Naive B cell (primary cell): ENCODE measurements around the gene KCNJ16. TPM values are rescaled to one million over a fixed set of nuclear protein-coding genes. Genes with fewer than 3 reads are reported as not detected.
A peak's percentile ranks its signal among the peaks of the same experiment; 100 is the strongest.
"Not testable (repeated sequence)": the region's sequence is repeated elsewhere in the genome, so short reads cannot be mapped to it uniquely, and the experiment has no call there.

ENCODE experiments used
- ATAC-seq, 2 donors: fragments of 150-1000 bp; cut with Tn5 transposase; 2 replicates each; pipeline ENCODE4 v1.10.0; 2021; ENCODE audit warnings: low read depth in 2 of 2, mild to moderate bottlenecking in 2 of 2, moderate library complexity in 2 of 2
- DNase-seq: peaks from one replicate; pipeline ENCODE4 v3.0.0; 2022
- H3K27ac Mint-ChIP-seq, 6 donors: one replicate each; pipeline ENCODE4 v1.8.0; 2020 to 2022; ENCODE audit warnings: mild to moderate bottlenecking in 6 of 6, mixed read lengths in 6 of 6, moderate library complexity in 5 of 6, inconsistent platforms in 2 of 6
- H3K27me3 Mint-ChIP-seq, 3 donors: one replicate each; pipeline ENCODE4 v1.8.0; 2021 to 2022; ENCODE audit warnings: mixed read lengths in 3 of 3, mild to moderate bottlenecking in 1 of 3
- H3K36me3 Mint-ChIP-seq, 2 donors: one replicate each; pipeline ENCODE4 v1.8.0; 2020 to 2022; ENCODE audit warnings: mixed read lengths in 2 of 2, inconsistent platforms in 1 of 2, mild to moderate bottlenecking in 1 of 2
- H3K4me1 Mint-ChIP-seq, 3 donors: one replicate each; pipeline ENCODE4 v1.8.0; 2020 to 2022; ENCODE audit warnings: mixed read lengths in 3 of 3, inconsistent platforms in 1 of 3, mild to moderate bottlenecking in 1 of 3, moderate library complexity in 1 of 3
- H3K4me3 Mint-ChIP-seq, 8 donors: one replicate each; pipeline ENCODE4 v1.8.0; 2020 to 2022; ENCODE audit warnings: mild to moderate bottlenecking in 8 of 8, mixed read lengths in 8 of 8, moderate library complexity in 8 of 8, inconsistent platforms in 2 of 8
- H3K9me3 Mint-ChIP-seq, 7 donors: one replicate each; pipeline ENCODE4 v1.8.0; 2020 to 2022; ENCODE audit warnings: mixed read lengths in 7 of 7, mild to moderate bottlenecking in 5 of 7, inconsistent platforms in 2 of 7, moderate library complexity in 1 of 7
- polyA plus RNA-seq, 6 donors: library from polyadenylated mRNA; unstranded; fragments of 300-500 nt; fragmentation: Illumina TruSeq; gene quantifications; one replicate each; pipeline ENCODE4 v1.2.3, GENCODE V29; 2021; ENCODE audit warnings: low read depth in 6 of 6

Gene KCNJ16
- polyA plus RNA-seq, result not detected

GRCh38 chr17:70074956-70075355, at the start of gene KCNJ16:
Gene KCNJ16 (plus strand): TSS chr17:70075225. CDS start chr17:70132088, 56,863 bp downstream.
- Mint-ChIP-seq H3K4me1 (peaks cover 0 to 2% (median 0%) of the 10 kb centered on the region in 3 donors), H3K27me3 (no peaks in the 10 kb centered on the region), H3K9me3 (no peaks in the 10 kb centered on the region), H3K36me3 (no peaks in the 10 kb centered on the region), H3K27ac (no peak within 1 kb of the TSS), H3K4me3 (no peak within 1 kb of the TSS)
- DNase-seq, result no peak
- no peak for ATAC-seq

- Mint-ChIP-seq H3K4me3 (no peak overlapping the region), H3K27ac (peak overlapping the region in 1 of 6 donors; percentile 14), H3K27me3 (no peaks in the 10 kb centered on the region), H3K4me1 (no peaks in the 10 kb centered on the region), H3K36me3 (no peaks in the 10 kb centered on the region), H3K9me3 (peaks cover 0 to 5% (median 0%) of the 10 kb centered on the region in 7 donors)
- no peak for ATAC-seq
- DNase-seq, result no peak
Observed at GRCh38 chr17:70028397-70028796, 46.6 kb upstream of the KCNJ16 start.

GRCh38 chr17:70028978-70029767, 45.9 kb upstream of the KCNJ16 start:
- no peak overlapping the region for H3K27ac Mint-ChIP-seq

GRCh38 chr17:70030371-70030770, 44.7 kb upstream of the KCNJ16 start:
- H3K4me1 Mint-ChIP-seq, result no peaks in the 10 kb centered on the region
- H3K27ac Mint-ChIP-seq, result no peak overlapping the region
- no peaks in the 10 kb centered on the region for H3K27me3 Mint-ChIP-seq
- H3K4me3 Mint-ChIP-seq, result no peak overlapping the region
- ATAC-seq, result no peak
- DNase-seq, result no peak
- peaks cover 0 to 5% (median 0%) of the 10 kb centered on the region in 7 donors for H3K9me3 Mint-ChIP-seq
- no peaks in the 10 kb centered on the region for H3K36me3 Mint-ChIP-seq

More at GRCh38 chr17:70028978-70029767, 45.9 kb upstream of the KCNJ16 start:
- no peaks in the 10 kb centered on the region for H3K36me3 Mint-ChIP-seq
- H3K9me3 Mint-ChIP-seq, result peaks cover 0 to 5% (median 0%) of the 10 kb centered on the region in 7 donors
- H3K27me3 Mint-ChIP-seq, result no peaks in the 10 kb centered on the region
- DNase-seq (no peak), ATAC-seq (no peak)
- H3K4me3 Mint-ChIP-seq, result no peak overlapping the region
- no peaks in the 10 kb centered on the region for H3K4me1 Mint-ChIP-seq

GRCh38 chr17:70031341-70031740, 43.7 kb upstream of the KCNJ16 start:
- no peak overlapping the region for H3K4me3 Mint-ChIP-seq
- no peak for ATAC-seq
- peaks cover 0 to 5% (median 0%) of the 10 kb centered on the region in 7 donors for H3K9me3 Mint-ChIP-seq
- H3K27me3 Mint-ChIP-seq, result no peaks in the 10 kb centered on the region
- no peaks in the 10 kb centered on the region for H3K36me3 Mint-ChIP-seq
- no peak for DNase-seq
- H3K4me1 Mint-ChIP-seq, result no peaks in the 10 kb centered on the region
- no peak overlapping the region for H3K27ac Mint-ChIP-seq

- no peak overlapping the region for H3K4me3 Mint-ChIP-seq
Observed at GRCh38 chr17:70033165-70033564, 41.9 kb upstream of the KCNJ16 start.

GRCh38 chr17:70034158-70034557, 40.9 kb upstream of the KCNJ16 start:
- ATAC-seq (no peak), DNase-seq (no peak)
- Mint-ChIP-seq H3K4me3 (no peak overlapping the region), H3K9me3 (no peaks in the 10 kb centered on the region), H3K4me1 (no peaks in the 10 kb centered on the region), H3K27ac (peak overlapping the region in 1 of 6 donors; percentile 3), H3K36me3 (no peaks in the 10 kb centered on the region), H3K27me3 (no peaks in the 10 kb centered on the region)

More at GRCh38 chr17:70033165-70033564, 41.9 kb upstream of the KCNJ16 start:
- DNase-seq (no peak), ATAC-seq (no peak)
- Mint-ChIP-seq H3K9me3 (no peaks in the 10 kb centered on the region), H3K36me3 (no peaks in the 10 kb centered on the region), H3K4me1 (no peaks in the 10 kb centered on the region), H3K27ac (no peak overlapping the region), H3K27me3 (no peaks in the 10 kb centered on the region)

- H3K27me3 Mint-ChIP-seq, result no peaks in the 10 kb centered on the region
- DNase-seq (no peak), ATAC-seq (no peak)
- no peaks in the 10 kb centered on the region for H3K4me1 Mint-ChIP-seq
- no peaks in the 10 kb centered on the region for H3K9me3 Mint-ChIP-seq
- no peak overlapping the region for H3K4me3 Mint-ChIP-seq
- H3K27ac Mint-ChIP-seq, result no peak overlapping the region
- no peaks in the 10 kb centered on the region for H3K36me3 Mint-ChIP-seq
Observed at GRCh38 chr17:70037498-70037897, 37.5 kb upstream of the KCNJ16 start.

- no peak overlapping the region for H3K27ac Mint-ChIP-seq
- H3K4me1 Mint-ChIP-seq, result no peaks in the 10 kb centered on the region
- no peak for DNase-seq
- H3K4me3 Mint-ChIP-seq, result no peak overlapping the region
- H3K9me3 Mint-ChIP-seq, result no peaks in the 10 kb centered on the region
- H3K27me3 Mint-ChIP-seq, result no peaks in the 10 kb centered on the region
- no peaks in the 10 kb centered on the region for H3K36me3 Mint-ChIP-seq
- ATAC-seq, result no peak
Observed at GRCh38 chr17:70040336-70040735, 34.7 kb upstream of the KCNJ16 start.

GRCh38 chr17:70041061-70041460, 34.0 kb upstream of the KCNJ16 start:
- Mint-ChIP-seq H3K4me1 (no peaks in the 10 kb centered on the region), H3K9me3 (no peaks in the 10 kb centered on the region), H3K27me3 (no peaks in the 10 kb centered on the region), H3K27ac (no peak overlapping the region), H3K4me3 (no peak overlapping the region), H3K36me3 (no peaks in the 10 kb centered on the region)
- no peak for ATAC-seq
- DNase-seq, result no peak

GRCh38 chr17:70041540-70041939, 33.5 kb upstream of the KCNJ16 start:
- H3K27ac Mint-ChIP-seq, result no peak overlapping the region
- H3K36me3 Mint-ChIP-seq, result no peaks in the 10 kb centered on the region
- H3K4me1 Mint-ChIP-seq, result no peaks in the 10 kb centered on the region
- ATAC-seq (no peak), DNase-seq (no peak)
- no peaks in the 10 kb centered on the region for H3K9me3 Mint-ChIP-seq
- H3K27me3 Mint-ChIP-seq, result no peaks in the 10 kb centered on the region
- H3K4me3 Mint-ChIP-seq, result no peak overlapping the region

GRCh38 chr17:70045780-70046179, 29.2 kb upstream of the KCNJ16 start:
- not testable (repeated sequence) for ATAC-seq, H3K36me3 Mint-ChIP-seq, DNase-seq, H3K27me3 Mint-ChIP-seq, H3K4me3 Mint-ChIP-seq, H3K9me3 Mint-ChIP-seq, H3K4me1 Mint-ChIP-seq, H3K27ac Mint-ChIP-seq

GRCh38 chr17:70047619-70048419, 27.2 kb upstream of the KCNJ16 start:
- H3K36me3 Mint-ChIP-seq, result no peaks in the 10 kb centered on the region
- no peak overlapping the region for H3K4me3 Mint-ChIP-seq
- no peaks in the 10 kb centered on the region for H3K27me3 Mint-ChIP-seq
- DNase-seq (no peak), ATAC-seq (no peak)
- no peaks in the 10 kb centered on the region for H3K4me1 Mint-ChIP-seq
- H3K9me3 Mint-ChIP-seq, result no peaks in the 10 kb centered on the region
- no peak overlapping the region for H3K27ac Mint-ChIP-seq
